K562 (cell line): ENCODE results near the gene UBXN2A. TPM values are rescaled to one million over a fixed set of nuclear protein-coding genes. Genes with fewer than 3 reads are reported as not detected.

Source experiments
- EP300 ChIP-seq: IDR thresholded peaks from 2 replicates; pipeline ENCODE4 v1.6.1; 2012; ENCODE audit warnings: low read length, improper control_type of control experiment
- FOXP1 ChIP-seq: sonication (generic); formaldehyde crosslinking; IDR thresholded peaks from 2 replicates; pipeline ENCODE4 v1.8.0; 2022; ENCODE audit warnings: mild to moderate bottlenecking, missing genetic modification reagents
- GABPB1 ChIP-seq: sonication (generic); formaldehyde crosslinking; IDR thresholded peaks from 2 replicates; pipeline ENCODE4 v1.8.0; 2022; ENCODE audit warnings: mild to moderate bottlenecking, missing genetic modification reagents
- KAT8 ChIP-seq: fragments of 450-650 bp; IDR thresholded peaks from 2 replicates; pipeline ENCODE4 v1.6.1; 2016; ENCODE audit warnings: low read depth, mild to moderate bottlenecking
- MCM2 ChIP-seq: fragments of 450-650 bp; IDR thresholded peaks from 2 replicates; pipeline ENCODE4 v1.6.1; 2017; ENCODE audit warnings: low read depth, mild to moderate bottlenecking
- NR1H2 ChIP-seq: sonication (generic); formaldehyde crosslinking; IDR thresholded peaks from 2 replicates; pipeline ENCODE4 v1.4.0; 2020; ENCODE audit warnings: mild to moderate bottlenecking, missing genetic modification reagents
- SETDB1 ChIP-seq: IDR thresholded peaks from one replicate; pipeline ENCODE4 v1.6.1; 2012; ENCODE audit warnings: low read length, control low read depth, inconsistent platforms
- XRCC3 ChIP-seq: fragments of 450-650 bp; IDR thresholded peaks from 2 replicates; pipeline ENCODE4 v1.6.1; 2017; ENCODE audit warnings: mild to moderate bottlenecking, moderate library complexity
- polyA plus RNA-seq, 8 experiments: library from polyadenylated mRNA; depleted of rRNA in 4 of 8; stranded (reverse) in 5 of 8; unstranded in 3 of 8; fragments of >200 nt; fragmentation: Nextera tagmentation in 2 of 8; fragmentation: Illumina TruSeq in 1 of 8; extraction: Ambion mirVana in 2 of 8; extraction: Trizol in 1 of 8; gene quantifications; 2 replicates each; pipeline versions ENCODE4 v1.2.1 to v1.2.3, GENCODE V29; 2011 to 2014; ENCODE audit warnings: inconsistent platforms in 1 of 8, missing spikeins in 1 of 8
- total RNA-seq, 7 experiments: library from RNA; depleted of rRNA in 6 of 7; stranded (reverse); fragments of >200 nt in 6 of 7; fragmentation: Illumina TruSeq in 2 of 7; extraction: Trizol in 2 of 7; gene quantifications; 2 replicates each; pipeline versions ENCODE4 v1.2.1 to v1.2.3, GENCODE V29; 2011 to 2021; ENCODE audit warnings: low replicate concordance in 1 of 7
- TF ChIP-seq, protein P1 (sequence below): fragments of 450-650 bp; IDR thresholded peaks from 2 replicates; pipeline ENCODE4 v1.7.1; 2018; ENCODE audit warnings: mild to moderate bottlenecking, low read depth; ENCODE audit not compliant: partially characterized antibody
- TF ChIP-seq, protein P2 (sequence below): sonication (generic); formaldehyde crosslinking; IDR thresholded peaks from 2 replicates; pipeline ENCODE4 v1.8.1; 2023; ENCODE audit warnings: missing genetic modification reagents, mild to moderate bottlenecking, borderline replicate concordance
- TF ChIP-seq, protein P3 (sequence below): fragments of 450-650 bp; IDR thresholded peaks from 2 replicates; pipeline ENCODE4 v1.7.0; 2016; ENCODE audit warnings: borderline replicate concordance
- TF ChIP-seq, protein P4 (sequence below): fragments of 250-450 bp; sonication (Bioruptor Pico); IDR thresholded peaks from 2 replicates; pipeline ENCODE4 v1.4.0; 2020; ENCODE audit warnings: mild to moderate bottlenecking, moderate library complexity, borderline replicate concordance
- TF ChIP-seq, protein P5 (sequence below): fragments of 450-650 bp; conservative IDR thresholded peaks from 2 replicates; pipeline ENCODE4 v1.6.1; 2016; ENCODE audit warnings: missing genetic modification characterization, low read depth, mild to moderate bottlenecking, control low read depth, missing compliant biosample characterization

The UBXN2A gene
- total and polyA plus RNA-seq, 9 of the 15 experiments (the other 6 are each of a cell fraction or from before 2014, with no cell fraction given), result 3.4 to 25.6 (median 16.0) TPM

DNA sequence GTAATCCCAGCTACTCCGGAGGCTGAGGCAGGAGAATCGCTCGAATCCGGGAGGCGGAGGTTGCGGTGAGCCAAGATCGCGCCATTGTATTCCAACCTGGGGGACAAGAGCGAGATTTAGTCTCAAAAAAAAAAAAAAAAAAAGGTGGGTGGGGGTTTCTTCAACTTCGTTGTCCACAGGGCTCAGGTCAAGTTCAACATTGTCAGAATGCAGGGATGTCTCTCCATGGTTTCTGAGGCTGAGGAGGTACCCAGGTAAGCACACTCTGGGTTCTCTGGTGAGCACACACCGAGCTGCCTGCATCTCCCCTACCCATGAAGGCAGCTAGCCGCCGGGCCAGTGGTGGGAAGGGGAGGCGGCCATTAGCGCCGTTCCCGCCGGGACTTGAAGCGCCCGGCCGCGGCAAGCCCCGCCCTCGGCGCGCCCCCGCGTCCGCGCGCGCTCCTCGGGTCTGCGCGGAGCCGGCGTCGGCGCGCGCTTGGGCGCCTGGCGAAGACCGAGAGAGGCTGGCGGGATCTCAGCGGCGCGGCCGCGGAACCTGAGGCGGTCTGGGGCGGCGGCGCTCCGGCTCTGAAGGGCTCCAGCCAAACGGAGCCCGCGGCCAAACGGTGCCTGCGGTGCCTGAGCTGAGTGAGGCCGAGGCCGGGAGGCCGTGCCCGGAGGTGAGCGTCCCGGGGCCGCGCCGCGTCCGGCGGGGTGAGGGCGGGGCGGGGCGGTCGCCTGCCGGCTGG is at the start of gene UBXN2A (continued):
- TF ChIP-seq, protein P1, sequence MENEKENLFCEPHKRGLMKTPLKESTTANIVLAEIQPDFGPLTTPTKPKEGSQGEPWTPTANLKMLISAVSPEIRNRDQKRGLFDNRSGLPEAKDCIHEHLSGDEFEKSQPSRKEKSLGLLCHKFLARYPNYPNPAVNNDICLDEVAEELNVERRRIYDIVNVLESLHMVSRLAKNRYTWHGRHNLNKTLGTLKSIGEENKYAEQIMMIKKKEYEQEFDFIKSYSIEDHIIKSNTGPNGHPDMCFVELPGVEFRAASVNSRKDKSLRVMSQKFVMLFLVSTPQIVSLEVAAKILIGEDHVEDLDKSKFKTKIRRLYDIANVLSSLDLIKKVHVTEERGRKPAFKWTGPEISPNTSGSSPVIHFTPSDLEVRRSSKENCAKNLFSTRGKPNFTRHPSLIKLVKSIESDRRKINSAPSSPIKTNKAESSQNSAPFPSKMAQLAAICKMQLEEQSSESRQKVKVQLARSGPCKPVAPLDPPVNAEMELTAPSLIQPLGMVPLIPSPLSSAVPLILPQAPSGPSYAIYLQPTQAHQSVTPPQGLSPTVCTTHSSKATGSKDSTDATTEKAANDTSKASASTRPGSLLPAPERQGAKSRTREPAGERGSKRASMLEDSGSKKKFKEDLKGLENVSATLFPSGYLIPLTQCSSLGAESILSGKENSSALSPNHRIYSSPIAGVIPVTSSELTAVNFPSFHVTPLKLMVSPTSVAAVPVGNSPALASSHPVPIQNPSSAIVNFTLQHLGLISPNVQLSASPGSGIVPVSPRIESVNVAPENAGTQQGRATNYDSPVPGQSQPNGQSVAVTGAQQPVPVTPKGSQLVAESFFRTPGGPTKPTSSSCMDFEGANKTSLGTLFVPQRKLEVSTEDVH, result peak; percentile 63
- TF ChIP-seq, protein P2, sequence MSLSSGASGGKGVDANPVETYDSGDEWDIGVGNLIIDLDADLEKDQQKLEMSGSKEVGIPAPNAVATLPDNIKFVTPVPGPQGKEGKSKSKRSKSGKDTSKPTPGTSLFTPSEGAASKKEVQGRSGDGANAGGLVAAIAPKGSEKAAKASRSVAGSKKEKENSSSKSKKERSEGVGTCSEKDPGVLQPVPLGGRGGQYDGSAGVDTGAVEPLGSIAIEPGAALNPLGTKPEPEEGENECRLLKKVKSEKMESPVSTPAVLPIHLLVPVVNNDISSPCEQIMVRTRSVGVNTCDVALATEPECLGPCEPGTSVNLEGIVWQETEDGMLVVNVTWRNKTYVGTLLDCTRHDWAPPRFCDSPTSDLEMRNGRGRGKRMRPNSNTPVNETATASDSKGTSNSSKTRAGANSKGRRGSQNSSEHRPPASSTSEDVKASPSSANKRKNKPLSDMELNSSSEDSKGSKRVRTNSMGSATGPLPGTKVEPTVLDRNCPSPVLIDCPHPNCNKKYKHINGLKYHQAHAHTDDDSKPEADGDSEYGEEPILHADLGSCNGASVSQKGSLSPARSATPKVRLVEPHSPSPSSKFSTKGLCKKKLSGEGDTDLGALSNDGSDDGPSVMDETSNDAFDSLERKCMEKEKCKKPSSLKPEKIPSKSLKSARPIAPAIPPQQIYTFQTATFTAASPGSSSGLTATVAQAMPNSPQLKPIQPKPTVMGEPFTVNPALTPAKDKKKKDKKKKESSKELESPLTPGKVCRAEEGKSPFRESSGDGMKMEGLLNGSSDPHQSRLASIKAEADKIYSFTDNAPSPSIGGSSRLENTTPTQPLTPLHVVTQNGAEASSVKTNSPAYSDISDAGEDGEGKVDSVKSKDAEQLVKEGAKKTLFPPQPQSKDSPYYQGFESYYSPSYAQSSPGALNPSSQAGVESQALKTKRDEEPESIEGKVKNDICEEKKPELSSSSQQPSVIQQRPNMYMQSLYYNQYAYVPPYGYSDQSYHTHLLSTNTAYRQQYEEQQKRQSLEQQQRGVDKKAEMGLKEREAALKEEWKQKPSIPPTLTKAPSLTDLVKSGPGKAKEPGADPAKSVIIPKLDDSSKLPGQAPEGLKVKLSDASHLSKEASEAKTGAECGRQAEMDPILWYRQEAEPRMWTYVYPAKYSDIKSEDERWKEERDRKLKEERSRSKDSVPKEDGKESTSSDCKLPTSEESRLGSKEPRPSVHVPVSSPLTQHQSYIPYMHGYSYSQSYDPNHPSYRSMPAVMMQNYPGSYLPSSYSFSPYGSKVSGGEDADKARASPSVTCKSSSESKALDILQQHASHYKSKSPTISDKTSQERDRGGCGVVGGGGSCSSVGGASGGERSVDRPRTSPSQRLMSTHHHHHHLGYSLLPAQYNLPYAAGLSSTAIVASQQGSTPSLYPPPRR (CRISPR knock-in tag), result peak; percentile 20; the same call in 1 of the 2 replicates
- no peak for TF ChIP-seq MCM2
- 0 out of 2 replicates have a peak, but pooled peaks have one; percentile 14 for TF ChIP-seq GABPB1 (CRISPR knock-in tag)
- TF ChIP-seq EP300, result no peak
- TF ChIP-seq, protein P3, sequence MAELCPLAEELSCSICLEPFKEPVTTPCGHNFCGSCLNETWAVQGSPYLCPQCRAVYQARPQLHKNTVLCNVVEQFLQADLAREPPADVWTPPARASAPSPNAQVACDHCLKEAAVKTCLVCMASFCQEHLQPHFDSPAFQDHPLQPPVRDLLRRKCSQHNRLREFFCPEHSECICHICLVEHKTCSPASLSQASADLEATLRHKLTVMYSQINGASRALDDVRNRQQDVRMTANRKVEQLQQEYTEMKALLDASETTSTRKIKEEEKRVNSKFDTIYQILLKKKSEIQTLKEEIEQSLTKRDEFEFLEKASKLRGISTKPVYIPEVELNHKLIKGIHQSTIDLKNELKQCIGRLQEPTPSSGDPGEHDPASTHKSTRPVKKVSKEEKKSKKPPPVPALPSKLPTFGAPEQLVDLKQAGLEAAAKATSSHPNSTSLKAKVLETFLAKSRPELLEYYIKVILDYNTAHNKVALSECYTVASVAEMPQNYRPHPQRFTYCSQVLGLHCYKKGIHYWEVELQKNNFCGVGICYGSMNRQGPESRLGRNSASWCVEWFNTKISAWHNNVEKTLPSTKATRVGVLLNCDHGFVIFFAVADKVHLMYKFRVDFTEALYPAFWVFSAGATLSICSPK, result no peak
- TF ChIP-seq FOXP1 (CRISPR knock-in tag), result peak; percentile 72; the same call in 1 of the 2 replicates
- TF ChIP-seq, protein P4, sequence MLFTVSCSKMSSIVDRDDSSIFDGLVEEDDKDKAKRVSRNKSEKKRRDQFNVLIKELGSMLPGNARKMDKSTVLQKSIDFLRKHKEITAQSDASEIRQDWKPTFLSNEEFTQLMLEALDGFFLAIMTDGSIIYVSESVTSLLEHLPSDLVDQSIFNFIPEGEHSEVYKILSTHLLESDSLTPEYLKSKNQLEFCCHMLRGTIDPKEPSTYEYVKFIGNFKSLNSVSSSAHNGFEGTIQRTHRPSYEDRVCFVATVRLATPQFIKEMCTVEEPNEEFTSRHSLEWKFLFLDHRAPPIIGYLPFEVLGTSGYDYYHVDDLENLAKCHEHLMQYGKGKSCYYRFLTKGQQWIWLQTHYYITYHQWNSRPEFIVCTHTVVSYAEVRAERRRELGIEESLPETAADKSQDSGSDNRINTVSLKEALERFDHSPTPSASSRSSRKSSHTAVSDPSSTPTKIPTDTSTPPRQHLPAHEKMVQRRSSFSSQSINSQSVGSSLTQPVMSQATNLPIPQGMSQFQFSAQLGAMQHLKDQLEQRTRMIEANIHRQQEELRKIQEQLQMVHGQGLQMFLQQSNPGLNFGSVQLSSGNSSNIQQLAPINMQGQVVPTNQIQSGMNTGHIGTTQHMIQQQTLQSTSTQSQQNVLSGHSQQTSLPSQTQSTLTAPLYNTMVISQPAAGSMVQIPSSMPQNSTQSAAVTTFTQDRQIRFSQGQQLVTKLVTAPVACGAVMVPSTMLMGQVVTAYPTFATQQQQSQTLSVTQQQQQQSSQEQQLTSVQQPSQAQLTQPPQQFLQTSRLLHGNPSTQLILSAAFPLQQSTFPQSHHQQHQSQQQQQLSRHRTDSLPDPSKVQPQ (CRISPR knock-in tag), result no peak
- TF ChIP-seq, protein P5, sequence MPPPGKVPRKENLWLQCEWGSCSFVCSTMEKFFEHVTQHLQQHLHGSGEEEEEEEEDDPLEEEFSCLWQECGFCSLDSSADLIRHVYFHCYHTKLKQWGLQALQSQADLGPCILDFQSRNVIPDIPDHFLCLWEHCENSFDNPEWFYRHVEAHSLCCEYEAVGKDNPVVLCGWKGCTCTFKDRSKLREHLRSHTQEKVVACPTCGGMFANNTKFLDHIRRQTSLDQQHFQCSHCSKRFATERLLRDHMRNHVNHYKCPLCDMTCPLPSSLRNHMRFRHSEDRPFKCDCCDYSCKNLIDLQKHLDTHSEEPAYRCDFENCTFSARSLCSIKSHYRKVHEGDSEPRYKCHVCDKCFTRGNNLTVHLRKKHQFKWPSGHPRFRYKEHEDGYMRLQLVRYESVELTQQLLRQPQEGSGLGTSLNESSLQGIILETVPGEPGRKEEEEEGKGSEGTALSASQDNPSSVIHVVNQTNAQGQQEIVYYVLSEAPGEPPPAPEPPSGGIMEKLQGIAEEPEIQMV (tag), result no peak
- no peak for TF ChIP-seq XRCC3
- TF ChIP-seq SETDB1, result no peak
- no peak for TF ChIP-seq NR1H2 (CRISPR knock-in tag)
- TF ChIP-seq KAT8, result no peak
